WTC11 (cell line): ENCODE data around the gene MCM10. TPM values are rescaled to one million over a fixed set of nuclear protein-coding genes. Genes with fewer than 3 reads are reported as not detected.

Experiments
- ATAC-seq: fragments of 200-7000 bp; cut with Tn5 transposase; 2 replicates; pipeline ENCODE4 v1.10.0; 2021; ENCODE audit warnings: mild to moderate bottlenecking, moderate library complexity
- CTCF ChIA-PET: fragments of 300-600 bp; sonication (Branson Sonifier 250); formaldehyde crosslinking; loops from one replicate; lab custom pipeline; 2021; ENCODE audit warnings: antibody characterized with exemption; lab: Charles Lee
- POLR2A ChIA-PET: fragments of 350-600 bp; sonication (Branson Sonifier 250); formaldehyde crosslinking; loops from one replicate; lab custom pipeline; 2021; ENCODE audit warnings: antibody characterized with exemption; lab: Charles Lee
- DNase-seq: peaks from one replicate; pipeline ENCODE4 v3.0.0; 2021; ENCODE audit warnings: low spot score
- H3K27ac Mint-ChIP-seq: 2 replicates; pipeline ENCODE4 v1.8.0; 2021; ENCODE audit warnings: mixed read lengths
- H3K27me3 Mint-ChIP-seq: 2 replicates; pipeline ENCODE4 v1.8.0; 2021; ENCODE audit warnings: low read depth, mild to moderate bottlenecking, moderate library complexity, mixed read lengths
- H3K36me3 Mint-ChIP-seq: 2 replicates; pipeline ENCODE4 v1.8.0; 2021; ENCODE audit warnings: mixed read lengths
- H3K4me1 Mint-ChIP-seq: 2 replicates; pipeline ENCODE4 v1.8.0; 2022; ENCODE audit warnings: mixed read lengths
- H3K4me3 Mint-ChIP-seq: 2 replicates; pipeline ENCODE4 v1.8.0; 2021; ENCODE audit warnings: mild to moderate bottlenecking, moderate library complexity, mixed read lengths
- H3K9me3 Mint-ChIP-seq: 2 replicates; pipeline ENCODE4 v1.8.0; 2021; ENCODE audit warnings: mixed read lengths
- EMX1 ChIP-seq: fragments of 250-450 bp; sonication (Bioruptor Pico); IDR thresholded peaks from 2 replicates; pipeline ENCODE4 v1.8.0; 2021; ENCODE audit warnings: mild to moderate bottlenecking
- JUN ChIP-seq: sonication (generic); formaldehyde crosslinking; IDR thresholded peaks from 2 replicates; pipeline ENCODE4 v1.8.0; 2023; ENCODE audit warnings: mild to moderate bottlenecking, missing genetic modification reagents
- NR2C2 ChIP-seq: sonication (generic); formaldehyde crosslinking; IDR thresholded peaks from 2 replicates; pipeline ENCODE4 v1.8.0; 2022; ENCODE audit warnings: mild to moderate bottlenecking, missing genetic modification reagents
- ZBTB21 ChIP-seq: sonication (generic); formaldehyde crosslinking; IDR thresholded peaks from 2 replicates; pipeline ENCODE4 v1.8.1; 2023; ENCODE audit warnings: mild to moderate bottlenecking, missing genetic modification reagents, borderline replicate concordance
- ZNF232 ChIP-seq: sonication (generic); formaldehyde crosslinking; IDR thresholded peaks from 2 replicates; pipeline ENCODE4 v1.8.0; 2022; ENCODE audit warnings: mild to moderate bottlenecking, missing genetic modification reagents
- ZNF317 ChIP-seq: sonication (generic); formaldehyde crosslinking; IDR thresholded peaks from 2 replicates; pipeline ENCODE4 v1.8.1; 2023; ENCODE audit warnings: low read depth, mild to moderate bottlenecking, moderate library complexity, missing genetic modification reagents, borderline replicate concordance
- total RNA-seq: library from RNA; stranded (reverse); gene quantifications from 3 replicates; pipeline ENCODE4 v1.2.3, GENCODE V29; 2021
- TF ChIP-seq, protein P1 (sequence below): fragments of 200-600 bp; IDR thresholded peaks from 2 replicates; pipeline ENCODE4 v1.8.0; 2022; ENCODE audit warnings: antibody characterized with exemption
- TF ChIP-seq, protein P2 (sequence below): sonication (generic); formaldehyde crosslinking; IDR thresholded peaks from 2 replicates; pipeline ENCODE4 v1.8.1; 2023; ENCODE audit warnings: mild to moderate bottlenecking, missing genetic modification reagents
- TF ChIP-seq, protein P3 (sequence below): sonication (generic); formaldehyde crosslinking; IDR thresholded peaks from 2 replicates; pipeline ENCODE4 v1.8.1; 2023; ENCODE audit warnings: mild to moderate bottlenecking, missing genetic modification reagents, borderline replicate concordance
- TF ChIP-seq, protein P4 (sequence below): sonication (generic); formaldehyde crosslinking; IDR thresholded peaks from 2 replicates; pipeline ENCODE4 v1.8.0; 2022; ENCODE audit warnings: missing genetic modification reagents
- TF ChIP-seq, protein P5 (sequence below): fragments of 250-450 bp; sonication (Bioruptor Pico); IDR thresholded peaks from 2 replicates; pipeline ENCODE4 v1.9.0; 2021; ENCODE audit warnings: mild to moderate bottlenecking

Gene MCM10
- total RNA-seq, 1 experiment from 2014 or later, result 44.3 TPM

DNA sequence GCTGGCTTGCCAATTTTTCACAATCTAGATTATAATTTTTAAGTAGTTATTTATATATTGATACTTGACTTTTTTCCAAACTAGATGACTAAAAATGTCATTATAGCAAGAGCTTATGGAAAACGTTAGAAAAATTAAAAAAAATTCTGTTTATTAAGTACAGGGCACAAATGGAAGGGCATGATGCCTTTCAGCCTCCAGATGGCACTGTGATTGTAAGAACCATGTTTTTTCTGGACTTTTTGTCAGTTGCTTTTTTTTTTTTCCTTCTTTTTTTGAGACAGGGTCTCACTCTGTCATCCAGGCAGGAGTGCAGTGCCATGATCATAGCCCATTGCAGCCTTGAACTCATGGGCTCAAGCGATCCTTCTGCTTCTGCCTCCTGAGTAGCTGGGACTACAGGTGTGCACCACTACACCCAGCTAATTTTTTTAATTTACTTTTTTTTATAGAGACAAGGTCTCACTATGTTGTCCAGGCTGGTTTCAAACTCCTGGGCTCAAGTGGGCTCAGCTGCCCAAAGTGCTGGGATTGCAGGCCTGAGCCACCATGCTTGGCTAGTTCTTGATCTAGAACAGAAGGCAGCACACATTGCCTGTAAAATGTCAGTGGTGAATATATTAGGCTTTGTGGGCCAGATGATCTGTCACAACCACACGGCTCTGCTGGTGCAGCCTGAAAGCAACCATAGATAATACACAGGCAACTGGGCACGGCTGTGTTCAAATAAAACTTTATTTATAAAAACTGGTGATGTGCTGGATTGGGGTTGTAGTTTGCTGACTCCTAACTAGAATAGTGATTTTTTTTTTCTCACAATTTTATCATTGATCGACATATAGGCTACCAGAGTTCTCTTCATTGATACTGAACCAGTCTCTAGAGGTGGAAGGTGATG is 45.4 kb downstream of the MCM10 start:
- DNase-seq, result no peak
- no peak for ATAC-seq
- ChIA-PET POLR2A (interaction anchor here (0.6 kb wide), 2 partner anchors 107 to 1125 kb away, joined by 3 to 6 read pairs; no protein-coding TSS in a partner anchor), CTCF (interaction anchor here (0.5 to 2.3 kb wide), 10 partner anchors 14 to 234 kb away, joined by 3 to 15 read pairs (median 3); no protein-coding TSS in a partner anchor)
- TF ChIP-seq, protein P1, sequence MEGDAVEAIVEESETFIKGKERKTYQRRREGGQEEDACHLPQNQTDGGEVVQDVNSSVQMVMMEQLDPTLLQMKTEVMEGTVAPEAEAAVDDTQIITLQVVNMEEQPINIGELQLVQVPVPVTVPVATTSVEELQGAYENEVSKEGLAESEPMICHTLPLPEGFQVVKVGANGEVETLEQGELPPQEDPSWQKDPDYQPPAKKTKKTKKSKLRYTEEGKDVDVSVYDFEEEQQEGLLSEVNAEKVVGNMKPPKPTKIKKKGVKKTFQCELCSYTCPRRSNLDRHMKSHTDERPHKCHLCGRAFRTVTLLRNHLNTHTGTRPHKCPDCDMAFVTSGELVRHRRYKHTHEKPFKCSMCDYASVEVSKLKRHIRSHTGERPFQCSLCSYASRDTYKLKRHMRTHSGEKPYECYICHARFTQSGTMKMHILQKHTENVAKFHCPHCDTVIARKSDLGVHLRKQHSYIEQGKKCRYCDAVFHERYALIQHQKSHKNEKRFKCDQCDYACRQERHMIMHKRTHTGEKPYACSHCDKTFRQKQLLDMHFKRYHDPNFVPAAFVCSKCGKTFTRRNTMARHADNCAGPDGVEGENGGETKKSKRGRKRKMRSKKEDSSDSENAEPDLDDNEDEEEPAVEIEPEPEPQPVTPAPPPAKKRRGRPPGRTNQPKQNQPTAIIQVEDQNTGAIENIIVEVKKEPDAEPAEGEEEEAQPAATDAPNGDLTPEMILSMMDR, result 0 out of 2 replicates have a peak, but pooled peaks have one; percentile 27
- TF ChIP-seq ZNF232, result no peak
- TF ChIP-seq NR2C2, result no peak
- 0 out of 2 replicates have a peak, but pooled peaks cover 2% of the 10 kb centered on the region for H3K4me1 Mint-ChIP-seq
- no peaks in the 10 kb centered on the region for H3K27me3 Mint-ChIP-seq
- no peak overlapping the region for H3K4me3 Mint-ChIP-seq
- H3K9me3 Mint-ChIP-seq, result peaks cover 6% of the 10 kb centered on the region
- H3K36me3 Mint-ChIP-seq, result peaks cover 75% of the 10 kb centered on the region
- no peak overlapping the region for H3K27ac Mint-ChIP-seq

DNA sequence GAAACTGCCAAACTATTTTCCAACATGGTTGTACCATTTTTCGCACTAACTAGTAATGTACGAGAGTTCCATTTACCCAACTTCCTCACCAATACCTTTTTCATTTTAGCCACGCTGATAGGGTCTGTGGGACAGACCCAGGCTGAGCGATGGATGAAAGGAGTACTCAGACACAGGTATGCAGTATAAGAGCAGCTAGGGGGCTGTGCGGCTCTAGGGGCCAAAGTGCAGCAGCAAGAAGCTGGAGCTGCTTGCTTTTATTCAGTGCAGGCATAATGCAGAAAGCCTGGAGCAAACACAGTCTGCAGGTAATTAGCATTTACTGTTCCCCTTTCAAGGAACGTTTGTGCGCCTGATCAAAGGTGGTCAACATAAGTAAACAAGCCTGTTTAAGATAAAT is 51.8 kb downstream of the MCM10 start:
- TF ChIP-seq, protein P2, sequence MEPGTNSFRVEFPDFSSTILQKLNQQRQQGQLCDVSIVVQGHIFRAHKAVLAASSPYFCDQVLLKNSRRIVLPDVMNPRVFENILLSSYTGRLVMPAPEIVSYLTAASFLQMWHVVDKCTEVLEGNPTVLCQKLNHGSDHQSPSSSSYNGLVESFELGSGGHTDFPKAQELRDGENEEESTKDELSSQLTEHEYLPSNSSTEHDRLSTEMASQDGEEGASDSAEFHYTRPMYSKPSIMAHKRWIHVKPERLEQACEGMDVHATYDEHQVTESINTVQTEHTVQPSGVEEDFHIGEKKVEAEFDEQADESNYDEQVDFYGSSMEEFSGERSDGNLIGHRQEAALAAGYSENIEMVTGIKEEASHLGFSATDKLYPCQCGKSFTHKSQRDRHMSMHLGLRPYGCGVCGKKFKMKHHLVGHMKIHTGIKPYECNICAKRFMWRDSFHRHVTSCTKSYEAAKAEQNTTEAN (CRISPR knock-in tag), result no peak
- TF ChIP-seq ZNF317 (CRISPR knock-in tag), result peak; percentile 86
- TF ChIP-seq, protein P1, result no peak
- TF ChIP-seq, protein P3, sequence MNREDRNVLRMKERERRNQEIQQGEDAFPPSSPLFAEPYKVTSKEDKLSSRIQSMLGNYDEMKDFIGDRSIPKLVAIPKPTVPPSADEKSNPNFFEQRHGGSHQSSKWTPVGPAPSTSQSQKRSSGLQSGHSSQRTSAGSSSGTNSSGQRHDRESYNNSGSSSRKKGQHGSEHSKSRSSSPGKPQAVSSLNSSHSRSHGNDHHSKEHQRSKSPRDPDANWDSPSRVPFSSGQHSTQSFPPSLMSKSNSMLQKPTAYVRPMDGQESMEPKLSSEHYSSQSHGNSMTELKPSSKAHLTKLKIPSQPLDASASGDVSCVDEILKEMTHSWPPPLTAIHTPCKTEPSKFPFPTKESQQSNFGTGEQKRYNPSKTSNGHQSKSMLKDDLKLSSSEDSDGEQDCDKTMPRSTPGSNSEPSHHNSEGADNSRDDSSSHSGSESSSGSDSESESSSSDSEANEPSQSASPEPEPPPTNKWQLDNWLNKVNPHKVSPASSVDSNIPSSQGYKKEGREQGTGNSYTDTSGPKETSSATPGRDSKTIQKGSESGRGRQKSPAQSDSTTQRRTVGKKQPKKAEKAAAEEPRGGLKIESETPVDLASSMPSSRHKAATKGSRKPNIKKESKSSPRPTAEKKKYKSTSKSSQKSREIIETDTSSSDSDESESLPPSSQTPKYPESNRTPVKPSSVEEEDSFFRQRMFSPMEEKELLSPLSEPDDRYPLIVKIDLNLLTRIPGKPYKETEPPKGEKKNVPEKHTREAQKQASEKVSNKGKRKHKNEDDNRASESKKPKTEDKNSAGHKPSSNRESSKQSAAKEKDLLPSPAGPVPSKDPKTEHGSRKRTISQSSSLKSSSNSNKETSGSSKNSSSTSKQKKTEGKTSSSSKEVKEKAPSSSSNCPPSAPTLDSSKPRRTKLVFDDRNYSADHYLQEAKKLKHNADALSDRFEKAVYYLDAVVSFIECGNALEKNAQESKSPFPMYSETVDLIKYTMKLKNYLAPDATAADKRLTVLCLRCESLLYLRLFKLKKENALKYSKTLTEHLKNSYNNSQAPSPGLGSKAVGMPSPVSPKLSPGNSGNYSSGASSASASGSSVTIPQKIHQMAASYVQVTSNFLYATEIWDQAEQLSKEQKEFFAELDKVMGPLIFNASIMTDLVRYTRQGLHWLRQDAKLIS (CRISPR knock-in tag), result no peak
- TF ChIP-seq, protein P4, sequence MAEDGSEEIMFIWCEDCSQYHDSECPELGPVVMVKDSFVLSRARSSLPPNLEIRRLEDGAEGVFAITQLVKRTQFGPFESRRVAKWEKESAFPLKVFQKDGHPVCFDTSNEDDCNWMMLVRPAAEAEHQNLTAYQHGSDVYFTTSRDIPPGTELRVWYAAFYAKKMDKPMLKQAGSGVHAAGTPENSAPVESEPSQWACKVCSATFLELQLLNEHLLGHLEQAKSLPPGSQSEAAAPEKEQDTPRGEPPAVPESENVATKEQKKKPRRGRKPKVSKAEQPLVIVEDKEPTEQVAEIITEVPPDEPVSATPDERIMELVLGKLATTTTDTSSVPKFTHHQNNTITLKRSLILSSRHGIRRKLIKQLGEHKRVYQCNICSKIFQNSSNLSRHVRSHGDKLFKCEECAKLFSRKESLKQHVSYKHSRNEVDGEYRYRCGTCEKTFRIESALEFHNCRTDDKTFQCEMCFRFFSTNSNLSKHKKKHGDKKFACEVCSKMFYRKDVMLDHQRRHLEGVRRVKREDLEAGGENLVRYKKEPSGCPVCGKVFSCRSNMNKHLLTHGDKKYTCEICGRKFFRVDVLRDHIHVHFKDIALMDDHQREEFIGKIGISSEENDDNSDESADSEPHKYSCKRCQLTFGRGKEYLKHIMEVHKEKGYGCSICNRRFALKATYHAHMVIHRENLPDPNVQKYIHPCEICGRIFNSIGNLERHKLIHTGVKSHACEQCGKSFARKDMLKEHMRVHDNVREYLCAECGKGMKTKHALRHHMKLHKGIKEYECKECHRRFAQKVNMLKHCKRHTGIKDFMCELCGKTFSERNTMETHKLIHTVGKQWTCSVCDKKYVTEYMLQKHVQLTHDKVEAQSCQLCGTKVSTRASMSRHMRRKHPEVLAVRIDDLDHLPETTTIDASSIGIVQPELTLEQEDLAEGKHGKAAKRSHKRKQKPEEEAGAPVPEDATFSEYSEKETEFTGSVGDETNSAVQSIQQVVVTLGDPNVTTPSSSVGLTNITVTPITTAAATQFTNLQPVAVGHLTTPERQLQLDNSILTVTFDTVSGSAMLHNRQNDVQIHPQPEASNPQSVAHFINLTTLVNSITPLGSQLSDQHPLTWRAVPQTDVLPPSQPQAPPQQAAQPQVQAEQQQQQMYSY (CRISPR knock-in tag), result no peak
- TF ChIP-seq EMX1, result no peak
- no peak for TF ChIP-seq JUN (CRISPR knock-in tag)
- TF ChIP-seq ZBTB21 (CRISPR knock-in tag), result no peak
- TF ChIP-seq, protein P5, sequence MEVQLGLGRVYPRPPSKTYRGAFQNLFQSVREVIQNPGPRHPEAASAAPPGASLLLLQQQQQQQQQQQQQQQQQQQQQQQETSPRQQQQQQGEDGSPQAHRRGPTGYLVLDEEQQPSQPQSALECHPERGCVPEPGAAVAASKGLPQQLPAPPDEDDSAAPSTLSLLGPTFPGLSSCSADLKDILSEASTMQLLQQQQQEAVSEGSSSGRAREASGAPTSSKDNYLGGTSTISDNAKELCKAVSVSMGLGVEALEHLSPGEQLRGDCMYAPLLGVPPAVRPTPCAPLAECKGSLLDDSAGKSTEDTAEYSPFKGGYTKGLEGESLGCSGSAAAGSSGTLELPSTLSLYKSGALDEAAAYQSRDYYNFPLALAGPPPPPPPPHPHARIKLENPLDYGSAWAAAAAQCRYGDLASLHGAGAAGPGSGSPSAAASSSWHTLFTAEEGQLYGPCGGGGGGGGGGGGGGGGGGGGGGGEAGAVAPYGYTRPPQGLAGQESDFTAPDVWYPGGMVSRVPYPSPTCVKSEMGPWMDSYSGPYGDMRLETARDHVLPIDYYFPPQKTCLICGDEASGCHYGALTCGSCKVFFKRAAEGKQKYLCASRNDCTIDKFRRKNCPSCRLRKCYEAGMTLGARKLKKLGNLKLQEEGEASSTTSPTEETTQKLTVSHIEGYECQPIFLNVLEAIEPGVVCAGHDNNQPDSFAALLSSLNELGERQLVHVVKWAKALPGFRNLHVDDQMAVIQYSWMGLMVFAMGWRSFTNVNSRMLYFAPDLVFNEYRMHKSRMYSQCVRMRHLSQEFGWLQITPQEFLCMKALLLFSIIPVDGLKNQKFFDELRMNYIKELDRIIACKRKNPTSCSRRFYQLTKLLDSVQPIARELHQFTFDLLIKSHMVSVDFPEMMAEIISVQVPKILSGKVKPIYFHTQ (CRISPR knock-in tag), result no peak
- H3K4me3 Mint-ChIP-seq, result no peak overlapping the region
- no peak for DNase-seq
- no peak; the same call in 1 of the 2 replicates for ATAC-seq
- ChIA-PET POLR2A (no interaction called here), CTCF (interaction anchor here (1.3 kb wide), 1 partner anchor 89 kb away, joined by 4 read pairs; no protein-coding TSS in a partner anchor)
- peaks cover 22% of the 10 kb centered on the region for H3K9me3 Mint-ChIP-seq
- H3K27ac Mint-ChIP-seq, result no peak overlapping the region
- H3K4me1 Mint-ChIP-seq, result 0 out of 2 replicates have a peak, but pooled peaks cover 2% of the 10 kb centered on the region
- H3K36me3 Mint-ChIP-seq, result peaks cover 61% of the 10 kb centered on the region
- no peaks in the 10 kb centered on the region for H3K27me3 Mint-ChIP-seq
